T-helper 2 cell treated with Interferon-gamma antibody and Interleukin-4, amounts not matched to agents 5 μg/mL and 100 μg/mL, for 36 hours (primary cell): ENCODE data around the gene MPPED1.

ENCODE experiments used
- DNase-seq: peaks from one replicate; pipeline ENCODE4 v3.0.0; 2021; ENCODE audit warnings: low spot score
- H3K27ac Mint-ChIP-seq: one replicate; pipeline ENCODE4 v1.8.0; 2021; ENCODE audit warnings: mild to moderate bottlenecking, mixed read lengths
- H3K27me3 Mint-ChIP-seq: one replicate; pipeline ENCODE4 v1.8.0; 2021; ENCODE audit warnings: low read depth, mixed read lengths
- H3K36me3 Mint-ChIP-seq: one replicate; pipeline ENCODE4 v1.8.0; 2021; ENCODE audit warnings: low read depth, mixed read lengths
- H3K4me1 Mint-ChIP-seq: one replicate; pipeline ENCODE4 v1.8.0; 2021; ENCODE audit warnings: low read depth, mixed read lengths
- H3K4me3 Mint-ChIP-seq: one replicate; pipeline ENCODE4 v1.8.0; 2022; ENCODE audit warnings: mild to moderate bottlenecking, moderate library complexity, mixed read lengths
- H3K9me3 Mint-ChIP-seq: one replicate; pipeline ENCODE4 v1.8.0; 2021; ENCODE audit warnings: mixed read lengths

The MPPED1 gene, protein sequence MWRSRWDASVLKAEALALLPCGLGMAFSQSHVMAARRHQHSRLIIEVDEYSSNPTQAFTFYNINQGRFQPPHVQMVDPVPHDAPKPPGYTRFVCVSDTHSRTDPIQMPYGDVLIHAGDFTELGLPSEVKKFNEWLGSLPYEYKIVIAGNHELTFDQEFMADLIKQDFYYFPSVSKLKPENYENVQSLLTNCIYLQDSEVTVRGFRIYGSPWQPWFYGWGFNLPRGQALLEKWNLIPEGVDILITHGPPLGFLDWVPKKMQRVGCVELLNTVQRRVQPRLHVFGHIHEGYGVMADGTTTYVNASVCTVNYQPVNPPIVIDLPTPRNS

GRCh38 chr22:43411869-43412807 is at the start of gene MPPED1:
Gene MPPED1, plus strand, starts transcription at chr22:43412014. Its CDS starts 12,972 bp downstream, at chr22:43424986.
- Mint-ChIP-seq H3K27ac (no peak within 1 kb of the TSS), H3K9me3 (no peaks in the 10 kb centered on the region), H3K4me3 (no peak within 1 kb of the TSS), H3K36me3 (no peaks in the 10 kb centered on the region), H3K27me3 (peaks cover 49% of the 10 kb centered on the region), H3K4me1 (no peaks in the 10 kb centered on the region)
- no peak for DNase-seq

- no peak for DNase-seq
- no peaks in the 10 kb centered on the region for H3K4me1 Mint-ChIP-seq
- no peak overlapping the region for H3K4me3 Mint-ChIP-seq
- H3K36me3 Mint-ChIP-seq: no peaks in the 10 kb centered on the region
- H3K9me3 Mint-ChIP-seq: no peaks in the 10 kb centered on the region
- peaks cover 15% of the 10 kb centered on the region for H3K27me3 Mint-ChIP-seq
- H3K27ac Mint-ChIP-seq: no peak overlapping the region
Measured at GRCh38 chr22:43363315-43364168, 48.3 kb upstream of the MPPED1 start.

DNA sequence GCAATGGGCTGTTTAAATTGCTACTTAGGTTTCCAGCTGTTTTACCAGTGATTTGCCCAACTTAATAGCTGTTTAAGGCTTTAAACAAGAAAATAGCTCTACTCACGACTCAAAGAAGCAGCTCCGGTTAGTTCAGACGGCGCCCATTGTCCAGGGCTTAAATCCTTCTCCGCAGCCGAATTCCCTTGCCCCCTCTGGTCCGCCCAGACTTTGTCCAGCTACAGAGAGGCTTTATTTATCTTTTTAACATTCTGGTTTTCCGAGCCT is 47.7 kb upstream of the MPPED1 start:
- H3K36me3 Mint-ChIP-seq: no peaks in the 10 kb centered on the region
- H3K27me3 Mint-ChIP-seq: peaks cover 17% of the 10 kb centered on the region
- H3K9me3 Mint-ChIP-seq: no peaks in the 10 kb centered on the region
- H3K4me3 Mint-ChIP-seq: no peak overlapping the region
- H3K27ac Mint-ChIP-seq: no peak overlapping the region
- no peak for DNase-seq
- no peaks in the 10 kb centered on the region for H3K4me1 Mint-ChIP-seq

- no peaks in the 10 kb centered on the region for H3K9me3 Mint-ChIP-seq
- no peak for DNase-seq
- H3K27ac Mint-ChIP-seq: no peak overlapping the region
- no peak overlapping the region for H3K4me3 Mint-ChIP-seq
- H3K4me1 Mint-ChIP-seq: no peaks in the 10 kb centered on the region
- peaks cover 24% of the 10 kb centered on the region for H3K27me3 Mint-ChIP-seq
- H3K36me3 Mint-ChIP-seq: no peaks in the 10 kb centered on the region
Measured at GRCh38 chr22:43365715-43366440, 45.9 kb upstream of the MPPED1 start.

- no peaks in the 10 kb centered on the region for H3K4me1 Mint-ChIP-seq
- no peaks in the 10 kb centered on the region for H3K36me3 Mint-ChIP-seq
- peaks cover 43% of the 10 kb centered on the region for H3K27me3 Mint-ChIP-seq
- DNase-seq: no peak
- H3K27ac Mint-ChIP-seq: no peak overlapping the region
- H3K4me3 Mint-ChIP-seq: no peak overlapping the region
- H3K9me3 Mint-ChIP-seq: peaks cover 5% of the 10 kb centered on the region
Measured at GRCh38 chr22:43370036-43370435, 41.8 kb upstream of the MPPED1 start.

DNA sequence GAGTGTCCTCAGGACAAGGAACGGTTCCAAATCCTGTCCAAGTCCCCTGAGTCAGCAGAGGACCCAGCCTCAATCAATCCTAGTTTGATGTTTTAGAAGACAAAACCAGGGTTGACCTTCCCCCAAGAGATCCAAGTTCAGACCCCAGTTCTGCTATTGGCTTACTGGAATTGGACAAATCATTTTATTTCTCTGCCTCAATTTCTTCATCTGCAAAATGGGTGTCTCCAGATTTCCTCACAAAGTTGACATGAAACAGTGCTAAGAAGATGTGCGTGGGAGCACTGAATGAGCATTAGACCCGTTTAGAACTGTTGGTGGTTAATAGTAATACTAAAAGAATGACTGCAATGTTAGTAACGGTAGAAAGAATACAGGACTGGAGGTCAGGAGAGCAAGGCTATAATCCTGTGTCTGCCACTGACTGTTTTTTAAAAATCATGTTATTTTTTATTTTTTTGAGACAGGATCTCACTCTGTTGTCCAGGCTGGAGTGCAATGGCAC is 35.8 kb upstream of the MPPED1 start:
- Mint-ChIP-seq H3K27ac (no peak overlapping the region), H3K4me1 (peaks cover 30% of the 10 kb centered on the region), H3K27me3 (peaks cover 61% of the 10 kb centered on the region), H3K4me3 (no peak overlapping the region), H3K9me3 (peaks cover 5% of the 10 kb centered on the region), H3K36me3 (no peaks in the 10 kb centered on the region)
- no peak for DNase-seq

GRCh38 chr22:43376765-43377547 is 34.9 kb upstream of the MPPED1 start:
- H3K4me1 Mint-ChIP-seq: peaks cover 38% of the 10 kb centered on the region
- peaks cover 5% of the 10 kb centered on the region for H3K9me3 Mint-ChIP-seq
- peaks cover 60% of the 10 kb centered on the region for H3K27me3 Mint-ChIP-seq
- H3K27ac Mint-ChIP-seq: no peak overlapping the region
- peak; percentile 15 for DNase-seq
- H3K36me3 Mint-ChIP-seq: no peaks in the 10 kb centered on the region
- H3K4me3 Mint-ChIP-seq: peak overlapping the region; percentile 1

DNA sequence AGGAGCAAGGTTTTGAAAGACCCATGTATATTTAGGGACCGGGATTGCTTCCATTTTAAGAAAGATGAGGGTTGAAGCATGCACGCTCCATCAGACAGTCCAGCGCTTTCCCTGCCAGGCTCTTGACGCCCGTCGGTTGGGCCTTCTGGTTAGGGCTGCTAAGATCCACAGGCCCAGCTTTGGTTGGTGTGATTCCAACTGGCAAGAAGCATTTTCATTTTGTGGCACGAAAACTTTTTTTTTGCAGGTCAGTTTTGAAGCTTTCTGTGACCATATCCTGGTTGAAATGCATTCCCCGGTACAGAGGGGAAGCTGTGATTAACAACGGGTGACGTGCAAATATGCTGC is 34.3 kb upstream of the MPPED1 start:
- Mint-ChIP-seq H3K4me3 (no peak overlapping the region), H3K36me3 (no peaks in the 10 kb centered on the region), H3K27ac (no peak overlapping the region), H3K4me1 (peaks cover 38% of the 10 kb centered on the region), H3K9me3 (peaks cover 5% of the 10 kb centered on the region), H3K27me3 (peaks cover 66% of the 10 kb centered on the region)
- DNase-seq: no peak

GRCh38 chr22:43377896-43378704 is 33.7 kb upstream of the MPPED1 start:
- peaks cover 5% of the 10 kb centered on the region for H3K9me3 Mint-ChIP-seq
- H3K4me1 Mint-ChIP-seq: peaks cover 38% of the 10 kb centered on the region
- no peaks in the 10 kb centered on the region for H3K36me3 Mint-ChIP-seq
- H3K27me3 Mint-ChIP-seq: peaks cover 69% of the 10 kb centered on the region
- DNase-seq: peak; percentile 17
- H3K4me3 Mint-ChIP-seq: peak overlapping the region; percentile 53
- H3K27ac Mint-ChIP-seq: peak overlapping the region; percentile 9

DNA sequence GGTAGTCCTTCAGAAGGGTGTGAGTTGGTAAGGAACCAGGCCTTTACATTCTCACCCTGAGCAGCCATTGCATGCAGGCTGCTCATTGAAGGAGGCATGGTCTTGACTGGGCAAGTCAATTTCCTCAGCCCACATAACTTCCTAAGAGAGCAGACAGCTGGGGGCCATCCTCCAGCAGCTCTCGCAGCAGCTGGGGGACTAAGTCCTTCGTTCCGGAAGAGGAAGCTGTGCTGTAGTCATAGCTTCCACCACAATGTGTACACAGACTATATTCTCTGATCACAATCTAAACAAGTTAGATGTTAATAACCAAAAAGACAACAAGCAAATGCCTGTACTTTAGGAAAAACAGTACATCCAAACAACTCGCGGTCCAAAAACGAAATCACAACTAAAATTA is 30.1 kb upstream of the MPPED1 start:
- no peak overlapping the region for H3K4me3 Mint-ChIP-seq
- peaks cover 65% of the 10 kb centered on the region for H3K27me3 Mint-ChIP-seq
- no peaks in the 10 kb centered on the region for H3K9me3 Mint-ChIP-seq
- H3K27ac Mint-ChIP-seq: peak overlapping the region; percentile 70
- H3K36me3 Mint-ChIP-seq: no peaks in the 10 kb centered on the region
- H3K4me1 Mint-ChIP-seq: peaks cover 40% of the 10 kb centered on the region
- DNase-seq: no peak

DNA sequence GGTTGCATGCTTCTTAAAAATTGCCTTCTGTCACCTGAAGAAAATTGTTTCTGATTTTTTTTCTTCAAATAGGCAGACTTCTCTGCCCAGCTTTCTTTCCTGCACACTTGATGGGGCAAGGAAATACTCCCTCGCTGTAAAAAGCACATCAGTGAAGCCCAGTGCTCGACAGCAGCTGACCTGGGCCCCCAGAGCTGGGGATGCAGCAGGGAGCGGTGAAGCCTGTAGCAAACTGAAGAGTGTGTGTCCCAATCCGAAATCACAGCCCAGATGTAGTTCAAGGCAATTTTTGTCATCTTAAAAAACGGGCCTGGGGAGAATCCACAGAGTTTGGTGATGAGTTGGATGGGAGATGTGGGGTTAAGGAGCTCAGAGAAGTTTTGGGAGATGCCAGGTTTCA is 27.0 kb upstream of the MPPED1 start:
- Mint-ChIP-seq H3K9me3 (no peaks in the 10 kb centered on the region), H3K4me3 (no peak overlapping the region), H3K27me3 (peaks cover 55% of the 10 kb centered on the region), H3K36me3 (no peaks in the 10 kb centered on the region), H3K4me1 (peaks cover 18% of the 10 kb centered on the region), H3K27ac (no peak overlapping the region)
- DNase-seq: no peak
